Measurements from ENCODE around the gene DSCAM. TPM values are rescaled to one million over a fixed set of nuclear protein-coding genes. Genes with fewer than 3 reads are reported as not detected.

Gene DSCAM
- total RNA-seq, 2 experiments from 2014 or later, result not detected

- H3K9me3 Mint-ChIP-seq, result no peaks in the 10 kb centered on the region
- TF ChIP-seq, protein P1, sequence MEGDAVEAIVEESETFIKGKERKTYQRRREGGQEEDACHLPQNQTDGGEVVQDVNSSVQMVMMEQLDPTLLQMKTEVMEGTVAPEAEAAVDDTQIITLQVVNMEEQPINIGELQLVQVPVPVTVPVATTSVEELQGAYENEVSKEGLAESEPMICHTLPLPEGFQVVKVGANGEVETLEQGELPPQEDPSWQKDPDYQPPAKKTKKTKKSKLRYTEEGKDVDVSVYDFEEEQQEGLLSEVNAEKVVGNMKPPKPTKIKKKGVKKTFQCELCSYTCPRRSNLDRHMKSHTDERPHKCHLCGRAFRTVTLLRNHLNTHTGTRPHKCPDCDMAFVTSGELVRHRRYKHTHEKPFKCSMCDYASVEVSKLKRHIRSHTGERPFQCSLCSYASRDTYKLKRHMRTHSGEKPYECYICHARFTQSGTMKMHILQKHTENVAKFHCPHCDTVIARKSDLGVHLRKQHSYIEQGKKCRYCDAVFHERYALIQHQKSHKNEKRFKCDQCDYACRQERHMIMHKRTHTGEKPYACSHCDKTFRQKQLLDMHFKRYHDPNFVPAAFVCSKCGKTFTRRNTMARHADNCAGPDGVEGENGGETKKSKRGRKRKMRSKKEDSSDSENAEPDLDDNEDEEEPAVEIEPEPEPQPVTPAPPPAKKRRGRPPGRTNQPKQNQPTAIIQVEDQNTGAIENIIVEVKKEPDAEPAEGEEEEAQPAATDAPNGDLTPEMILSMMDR (IDR thresholded peaks at IDR 0.05), result no peak
- H3K4me3 Mint-ChIP-seq, result no peak overlapping the region
- H3K27ac Mint-ChIP-seq, result no peak overlapping the region
- POLR2A ChIA-PET, result no interaction called here
- H3K27me3 Mint-ChIP-seq, result no peaks in the 10 kb centered on the region
- CTCF ChIA-PET, result no interaction called here
- no peaks in the 10 kb centered on the region for H3K4me1 Mint-ChIP-seq (ENCODE audit: low read depth)
- ATAC-seq, result no peak
- no peak for DNase-seq
- no peaks in the 10 kb centered on the region for H3K36me3 Mint-ChIP-seq (ENCODE audit: low read depth)
- intact Hi-C loops (cut with micrococcal nuclease), result no loop called here
These were observed 589.6 kb downstream of the DSCAM start for GRCh38 chr21:40257342-40257741.

- intact Hi-C loops (cut with micrococcal nuclease), result no loop called here
- Mint-ChIP-seq H3K4me3 (no peak overlapping the region), H3K27ac (no peak overlapping the region), H3K9me3 (peaks cover 10% of the 10 kb centered on the region), H3K4me1 (ENCODE audit: low read depth) (no peaks in the 10 kb centered on the region), H3K36me3 (ENCODE audit: low read depth) (no peaks in the 10 kb centered on the region), H3K27me3 (no peaks in the 10 kb centered on the region)
- DNase-seq (no peak), ATAC-seq (no peak)
- ChIA-PET POLR2A (no interaction called here), CTCF (no interaction called here)
- TF ChIP-seq, protein P1 (IDR thresholded peaks at IDR 0.05), result no peak
These were observed 591.2 kb downstream of the DSCAM start for GRCh38 chr21:40255518-40256444.

DNA sequence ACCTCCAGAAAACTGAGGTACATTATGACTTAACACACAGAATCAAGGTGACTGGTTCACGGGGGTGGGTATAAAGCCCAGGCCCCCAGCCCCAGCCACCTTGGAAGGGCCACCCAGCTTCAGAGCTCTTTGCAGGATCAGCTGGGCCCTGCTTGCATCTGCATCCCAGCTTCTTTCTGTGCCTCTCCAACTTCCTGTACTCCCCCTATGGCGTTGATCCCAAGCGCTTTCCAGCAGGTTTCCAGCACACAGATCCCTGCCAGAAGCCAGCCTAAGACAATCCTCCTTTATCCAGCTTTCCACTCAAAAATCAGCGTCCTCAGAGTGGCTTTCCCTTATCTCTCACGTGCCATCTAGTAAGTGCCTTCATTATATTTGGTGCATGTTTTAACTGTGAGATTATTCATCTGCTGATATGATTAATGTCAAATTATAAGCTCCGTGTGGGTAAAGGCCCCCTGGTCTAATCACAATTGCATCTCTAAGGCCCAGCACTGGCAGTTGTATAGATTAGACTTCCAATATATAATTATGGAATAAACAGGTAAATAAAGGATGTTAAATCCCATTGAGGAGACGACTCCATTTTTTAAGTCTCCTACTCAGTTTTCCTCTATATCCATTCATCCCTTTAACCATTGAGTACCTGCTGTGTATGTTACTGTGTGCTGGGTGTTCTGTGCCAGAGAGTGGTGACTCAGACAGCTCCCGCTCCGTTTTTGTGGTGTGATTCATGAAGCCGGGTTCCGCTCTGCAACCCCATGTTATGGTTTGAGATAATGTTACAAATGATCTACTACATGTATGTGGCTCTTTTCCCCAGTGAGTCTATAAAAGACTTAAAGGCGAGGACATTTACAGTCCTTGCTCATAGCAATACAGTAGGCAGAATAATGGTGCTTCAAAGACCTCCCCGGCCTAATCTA is 592.2 kb downstream of the DSCAM start:
- Mint-ChIP-seq H3K9me3 (peaks cover 11% of the 10 kb centered on the region), H3K27ac (no peak overlapping the region), H3K4me1 (ENCODE audit: low read depth) (no peaks in the 10 kb centered on the region), H3K36me3 (ENCODE audit: low read depth) (no peaks in the 10 kb centered on the region), H3K4me3 (no peak overlapping the region), H3K27me3 (no peaks in the 10 kb centered on the region)
- ChIA-PET CTCF (no interaction called here), POLR2A (no interaction called here)
- intact Hi-C loops (cut with micrococcal nuclease), result no loop called here
- DNase-seq (no peak), ATAC-seq (no peak)
- TF ChIP-seq, protein P1 (IDR thresholded peaks at IDR 0.05), result no peak

DNA sequence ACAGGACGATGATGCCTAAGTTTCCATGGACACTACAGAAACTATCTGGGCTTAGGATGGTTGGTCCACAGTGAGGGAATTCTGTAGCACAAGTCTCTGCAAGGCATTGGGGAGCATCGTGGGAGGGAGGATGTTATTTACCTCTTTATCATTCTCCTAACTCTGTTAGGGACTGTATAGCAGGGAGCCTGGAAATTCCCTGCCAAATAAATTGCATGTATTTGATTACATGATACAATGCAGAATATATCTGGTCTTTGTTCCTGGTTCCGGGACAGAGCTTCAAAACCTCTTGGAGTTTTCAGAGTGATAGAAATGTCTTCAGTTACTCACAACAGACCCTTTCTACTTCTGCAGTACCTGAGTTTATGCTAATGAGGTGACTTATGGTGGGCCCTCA is 593.8 kb downstream of the DSCAM start:
- DNase-seq (no peak), ATAC-seq (no peak)
- TF ChIP-seq, protein P1 (IDR thresholded peaks at IDR 0.05), result no peak
- Mint-ChIP-seq H3K9me3 (peaks cover 21% of the 10 kb centered on the region), H3K4me1 (ENCODE audit: low read depth) (no peaks in the 10 kb centered on the region), H3K27ac (no peak overlapping the region), H3K4me3 (no peak overlapping the region), H3K27me3 (no peaks in the 10 kb centered on the region), H3K36me3 (ENCODE audit: low read depth) (no peaks in the 10 kb centered on the region)
- POLR2A ChIA-PET, result no interaction called here
- CTCF ChIA-PET, result no interaction called here
- intact Hi-C loops (cut with micrococcal nuclease), result no loop called here

Data from activated CD8-positive, alpha-beta T cell treated with anti-CD3 and anti-CD28 coated beads for 36 hours (primary cell).